H1 (cell line): ENCODE data around the gene CIPC. TPM values are rescaled to one million over a fixed set of nuclear protein-coding genes. Genes with fewer than 3 reads are reported as not detected.

Source experiments
- CTCF ChIA-PET: fragments of 300-600 bp; sonication (Branson Sonifier 250); formaldehyde crosslinking; loops from one replicate; lab custom pipeline; 2021; ENCODE audit not compliant: partially characterized antibody; lab: Charles Lee
- POLR2A ChIA-PET: fragments of 300-600 bp; sonication (Branson Sonifier 250); formaldehyde crosslinking; loops from one replicate; lab custom pipeline; 2021; ENCODE audit warnings: inconsistent platforms; ENCODE audit not compliant: partially characterized antibody; lab: Charles Lee
- DNase-seq, 2 experiments: peaks; one replicate each; pipeline versions ENCODE4 v3.0.0 to v3.0.0-alpha.2; 2010 to 2022; ENCODE audit warnings: low spot score in 2 of 2, low read depth in 1 of 2, mixed read lengths in 1 of 2
- FAIRE-seq: peaks from 2 replicates; lab custom pipeline; 2011; peaks lifted over from hg19 to GRCh38; lab: Jason Lieb, UNC
- H2AFZ ChIP-seq: 2 replicates; pipeline ENCODE4 v1.8.1; 2012; ENCODE audit warnings: low read length, inconsistent platforms
- H2AK5ac ChIP-seq: 2 replicates; pipeline ENCODE4 v1.6.1; 2013; ENCODE audit warnings: low read depth, low read length
- H2BK120ac ChIP-seq: replicated peaks from 2 replicates; pipeline ENCODE3; 2013; ENCODE audit warnings: low read depth, low read length, inconsistent platforms
- H2BK12ac ChIP-seq: 2 replicates; pipeline ENCODE4 v1.6.1; 2013; ENCODE audit warnings: low read depth, low read length
- H2BK15ac ChIP-seq: 2 replicates; pipeline ENCODE4 v1.6.1; 2013; ENCODE audit warnings: low read length
- H2BK20ac ChIP-seq: 2 replicates; pipeline ENCODE4 v1.6.1; 2013; ENCODE audit warnings: low read length
- H2BK5ac ChIP-seq: 2 replicates; pipeline ENCODE4 v1.6.1; 2013; ENCODE audit warnings: low read depth, low read length
- H3K14ac ChIP-seq: 2 replicates; pipeline ENCODE4 v1.6.1; 2013; ENCODE audit warnings: inconsistent platforms; ENCODE audit not compliant: insufficient read length
- H3K18ac ChIP-seq: 2 replicates; pipeline ENCODE4 v1.6.1; 2013; ENCODE audit warnings: low read length; ENCODE audit errors: extremely low read depth
- H3K23ac ChIP-seq: 2 replicates; pipeline ENCODE4 v1.6.1; 2013; ENCODE audit warnings: inconsistent platforms; ENCODE audit not compliant: insufficient read length
- H3K23me2 ChIP-seq: 2 replicates; pipeline ENCODE4 v1.6.1; 2013; ENCODE audit warnings: low read depth, low read length
- H3K27ac ChIP-seq: 2 replicates; pipeline ENCODE4 v1.6.1; 2011; ENCODE audit warnings: low read depth, low read length, inconsistent platforms
- H3K27me3 ChIP-seq, 4 experiments: replicated peaks in 1 of 4; 1 replicate in 1 of 4; 2 replicates in 3 of 4; pipeline versions ENCODE4 v1.6.1 to v1.8.1; 2011 to 2013; ENCODE audit warnings: low read length in 3 of 4, mild to moderate bottlenecking in 3 of 4, inconsistent platforms in 2 of 4, mixed read lengths in 2 of 4, moderate library complexity in 1 of 4; ENCODE audit not compliant: control insufficient read depth in 3 of 4, insufficient read depth in 3 of 4; ENCODE audit errors: extremely low read depth in 1 of 4
- H3K36me3 ChIP-seq, 4 experiments: 2 replicates each; pipeline versions ENCODE4 v1.6.1 to v1.8.1; 2011 to 2013; ENCODE audit warnings: mild to moderate bottlenecking in 4 of 4, low read length in 3 of 4, moderate library complexity in 2 of 4, control low read depth in 1 of 4, inconsistent platforms in 1 of 4; ENCODE audit not compliant: insufficient read depth in 4 of 4, control insufficient read depth in 2 of 4
- H3K4ac ChIP-seq: replicated peaks from 2 replicates; pipeline ENCODE3; 2013; ENCODE audit warnings: low read length, low read depth, mixed read lengths, inconsistent platforms; ENCODE audit not compliant: insufficient read length
- H3K4me1 ChIP-seq, 4 experiments: replicated peaks in 1 of 4; 1 replicate in 1 of 4; 2 replicates in 3 of 4; pipeline versions ENCODE4 v1.6.1 to v1.8.1; 2011 to 2013; ENCODE audit warnings: low read length in 3 of 4, inconsistent platforms in 2 of 4, mixed read lengths in 1 of 4; ENCODE audit not compliant: insufficient read depth in 4 of 4, control insufficient read depth in 3 of 4
- H3K4me2 ChIP-seq, 2 experiments: 2 replicates each; pipeline versions ENCODE4 v1.6.1 to v1.8.1; 2011 to 2013; ENCODE audit warnings: low read depth in 2 of 2, low read length in 2 of 2, control low read depth in 1 of 2, inconsistent platforms in 1 of 2, mild to moderate bottlenecking in 1 of 2; ENCODE audit not compliant: insufficient read depth in 1 of 2
- H3K4me3 ChIP-seq, 4 experiments: fragments of 200-600, 300-600 bp in 1 of 4; sonication (generic), shearing (Covaris generic), sonication (Bioruptor Twin) in 1 of 4; 2 replicates each; pipeline versions ENCODE4 v1.5.1 to v1.8.1; 2011 to 2016; ENCODE audit warnings: low read length in 4 of 4, low read depth in 3 of 4, control low read depth in 2 of 4, inconsistent platforms in 2 of 4, mild to moderate bottlenecking in 2 of 4, mixed read lengths in 1 of 4, moderate library complexity in 1 of 4; ENCODE audit not compliant: insufficient read depth in 2 of 4; ENCODE audit errors: extremely low read depth in 1 of 4
- H3K56ac ChIP-seq: replicated peaks from 2 replicates; pipeline ENCODE3; 2013; ENCODE audit warnings: low read depth, mild to moderate bottlenecking, mixed read lengths, low read length, inconsistent platforms; ENCODE audit not compliant: insufficient read length
- H3K79me1 ChIP-seq: 2 replicates; pipeline ENCODE4 v1.6.1; 2013; ENCODE audit warnings: low read depth, low read length, control low read depth
- H3K79me2 ChIP-seq, 2 experiments: 2 replicates each; pipeline versions ENCODE4 v1.6.1 to v1.8.1; 2012 to 2013; ENCODE audit warnings: low read length in 2 of 2, mild to moderate bottlenecking in 2 of 2, inconsistent platforms in 1 of 2; ENCODE audit not compliant: insufficient read depth in 2 of 2, control insufficient read depth in 1 of 2
- H3K9ac ChIP-seq, 4 experiments: replicated peaks in 1 of 4; 1 replicate in 1 of 4; 2 replicates in 3 of 4; pipeline versions ENCODE4 v1.6.1 to v1.8.1; 2011 to 2013; ENCODE audit warnings: low read depth in 3 of 4, low read length in 3 of 4, control low read depth in 2 of 4, mild to moderate bottlenecking in 2 of 4, moderate library complexity in 2 of 4, inconsistent platforms in 1 of 4; ENCODE audit errors: extremely low read depth in 1 of 4
- H3K9me3 ChIP-seq, 2 experiments: 2 replicates each; pipeline versions ENCODE4 v1.6.1 to v1.8.1; 2012 to 2013; ENCODE audit warnings: mild to moderate bottlenecking in 2 of 2, moderate library complexity in 2 of 2, control low read depth in 1 of 2, inconsistent platforms in 1 of 2, low read depth in 1 of 2, low read length in 1 of 2, mixed read lengths in 1 of 2; ENCODE audit not compliant: insufficient read depth in 2 of 2
- H4K20me1 ChIP-seq, 2 experiments: replicated peaks in 1 of 2; 2 replicates each; pipeline versions ENCODE3 to v1.8.1; 2011 to 2013; ENCODE audit warnings: inconsistent platforms in 2 of 2, low read length in 2 of 2, mild to moderate bottlenecking in 1 of 2; ENCODE audit not compliant: insufficient read depth in 2 of 2, control insufficient read depth in 1 of 2
- H4K5ac ChIP-seq: 2 replicates; pipeline ENCODE4 v1.6.1; 2013; ENCODE audit warnings: low read length, low read depth, mixed read lengths, inconsistent platforms; ENCODE audit not compliant: insufficient read length
- H4K8ac ChIP-seq: 2 replicates; pipeline ENCODE4 v1.8.0; 2013; ENCODE audit warnings: mild to moderate bottlenecking, moderate library complexity, low read length, inconsistent platforms; ENCODE audit not compliant: insufficient read depth; ENCODE audit errors: extremely low read depth
- H4K91ac ChIP-seq: replicated peaks from 2 replicates; pipeline ENCODE3; 2013; ENCODE audit warnings: low read length, mixed read lengths, inconsistent platforms; ENCODE audit not compliant: insufficient read length
- CBX5 ChIP-seq: fragments of 300-800, 300-1000 bp; sonication (generic); IDR thresholded peaks from 2 replicates; pipeline ENCODE4 v1.7.1; 2016; ENCODE audit warnings: antibody characterized with exemption, low read length, low read depth
- FOSL1 ChIP-seq: IDR thresholded peaks from 2 replicates; pipeline ENCODE4 v1.6.1; 2011; ENCODE audit warnings: mild to moderate bottlenecking, low read depth, low read length, moderate library complexity; ENCODE audit not compliant: insufficient read depth
- JUN ChIP-seq: IDR thresholded peaks from 2 replicates; pipeline ENCODE4 v1.6.1; 2011; ENCODE audit warnings: low read depth, mild to moderate bottlenecking, improper control_type of control experiment, low read length
- NANOG ChIP-seq: IDR thresholded peaks from 2 replicates; pipeline ENCODE4 v1.6.1; 2011; ENCODE audit warnings: low read length, low read depth, mild to moderate bottlenecking, inconsistent platforms; ENCODE audit not compliant: insufficient read depth, poor library complexity, severe bottlenecking
- RFX5 ChIP-seq: IDR thresholded peaks from 2 replicates; pipeline ENCODE4 v1.6.1; 2011; ENCODE audit warnings: low read depth, low read length, improper control_type of control experiment, borderline replicate concordance
- RNF2 ChIP-seq: fragments of 200-900, 300-1000 bp; sonication (generic); IDR thresholded peaks from 2 replicates; pipeline ENCODE4 v1.7.1; 2016; ENCODE audit warnings: borderline replicate concordance, low read depth, mild to moderate bottlenecking, antibody characterized with exemption, low read length; ENCODE audit not compliant: poor library complexity, severe bottlenecking; ENCODE audit errors: missing control alignments
- SIX5 ChIP-seq: IDR thresholded peaks from 2 replicates; pipeline ENCODE4 v1.6.1; 2011; ENCODE audit warnings: mild to moderate bottlenecking, low read depth, low read length
- TAF7 ChIP-seq: optimal IDR thresholded peaks from 2 replicates; pipeline ENCODE3; 2011; ENCODE audit warnings: low read depth, mild to moderate bottlenecking, inconsistent platforms, low read length, moderate library complexity, borderline replicate concordance
- TCF12 ChIP-seq: IDR thresholded peaks from 2 replicates; pipeline ENCODE4 v1.6.1; 2011; ENCODE audit warnings: low read depth, mild to moderate bottlenecking, low read length
- WGBS, 2 experiments: shearing (Covaris generic) in 1 of 2; methylation state at CpG; one replicate each; pipeline versions ENCODE4 v1.1.6 to v1.1.7; 2013 to 2015; ENCODE audit warnings: low lambda C conversion rate in 2 of 2, mixed read lengths in 2 of 2, inconsistent platforms in 1 of 2, low coverage in 1 of 2, missing lambda C conversion rate in 1 of 2; ENCODE audit not compliant: insufficient replicate concordance in 2 of 2, insufficient coverage in 1 of 2, insufficient read length in 1 of 2; ENCODE audit errors: extremely low coverage in 1 of 2, missing lambda C conversion rate in 1 of 2; 5-methylcytosine and 5-hydroxymethylcytosine counted together
- polyA plus RNA-seq, 7 experiments: library from polyadenylated mRNA; depleted of rRNA in 3 of 7; stranded (reverse) in 5 of 7; unstranded in 2 of 7; fragments of >200 nt in 5 of 7; fragments of 200-250 nt in 2 of 7; gene quantifications; 1 replicate in 5 of 7; 2 replicates in 1 of 7; 4 replicates in 1 of 7; pipeline versions ENCODE4 v1.2.1 to v1.2.3, GENCODE V29; 2011 to 2013; ENCODE audit warnings: missing spikeins in 2 of 7, mixed read lengths in 2 of 7
- total RNA-seq: library from RNA; stranded (reverse); fragmentation: NEBNext Ultra II Directional; extraction: Animal tissue kit (Norgen Biotek cat#: 25700); gene quantifications from 2 replicates; pipeline ENCODE4 v1.2.1, GENCODE V29; 2021
- TF ChIP-seq, protein P1 (sequence below), 3 experiments: IDR thresholded peaks; 1 replicate in 2 of 3; 2 replicates in 1 of 3; pipeline versions ENCODE4 v1.5.1 to v1.6.1; 2011; ENCODE audit warnings: low read length in 3 of 3, mild to moderate bottlenecking in 3 of 3, inconsistent platforms in 2 of 3, low read depth in 1 of 3, moderate library complexity in 1 of 3; ENCODE audit not compliant: insufficient read depth in 1 of 3; ENCODE audit errors: control extremely low read depth in 1 of 3

The CIPC gene
- total and polyA plus RNA-seq, 2 of the 8 experiments (the other 6 are each of a cell fraction or from before 2014, with no cell fraction given), result 13.9 to 32.7 TPM

- Histone ChIP-seq H2BK12ac (no peak overlapping the region), H2AFZ (no peak overlapping the region), H3K4me3 (no peak overlapping the region), H4K5ac (no peak overlapping the region), H3K79me2 (peaks cover 2 to 86% of the 10 kb centered on the region in 2 experiments; a peak in 3 of 4 replicates), H2BK120ac (no peak overlapping the region), H3K23me2 (peaks cover 1% of the 10 kb centered on the region; the same call in 1 of the 2 replicates), H3K9ac (no peak overlapping the region), H3K9me3 (no peaks in the 10 kb centered on the region), H3K23ac (no peak overlapping the region), H3K27ac (peak overlapping the region; percentile 5; the same call in 1 of the 2 replicates), H3K14ac (no peak overlapping the region), H2BK15ac (no peak overlapping the region), H2AK5ac (no peak overlapping the region; the same call in 1 of the 2 replicates), H3K27me3 (no peaks in the 10 kb centered on the region), H3K4me2 (peak overlapping the region in 1 of 2 experiments; percentile 51; a peak in 1 of 4 replicates), H3K56ac (no peak overlapping the region), H2BK20ac (no peak overlapping the region), H4K20me1 (no peaks in the 10 kb centered on the region), H3K4ac (no peak overlapping the region), H4K91ac (no peak overlapping the region), H4K8ac (no peak overlapping the region), H3K4me1 (peaks cover 4 to 20% (median 11%) of the 10 kb centered on the region in 4 experiments), H3K79me1 (peaks cover 4% of the 10 kb centered on the region; the same call in 1 of the 2 replicates), H3K18ac (no peak overlapping the region), H2BK5ac (no peak overlapping the region), H3K36me3 (peaks cover 0 to 18% (median 7%) of the 10 kb centered on the region in 4 experiments; a peak in 4 of 8 replicates)
- ChIA-PET CTCF (interaction anchor here (1.1 to 56.8 kb wide), 8 partner anchors 10 to 231 kb away, joined by 3 to 1490 read pairs (median 4); partner anchors contain the start of gene ZDHHC22), POLR2A (interaction anchor here (1.7 to 8.3 kb wide), 3 partner anchors 7 to 20 kb away, joined by 8 to 49 read pairs (median 11); no protein-coding TSS in a partner anchor)
- WGBS, 2 experiments, result 95% methylated on average over 6 of the region's 6 CpGs; no CpG with 5 or more reads in 1 of the 2 experiments
- no peak for FAIRE-seq
- no peak for DNase-seq
- TF ChIP-seq TCF12 (no peak), RNF2 (no peak), CBX5 (no peak), TAF7 (no peak), SIX5 (no peak), NANOG (no peak), FOSL1 (no peak), RFX5 (no peak), JUN (no peak)
- TF ChIP-seq, protein P1, sequence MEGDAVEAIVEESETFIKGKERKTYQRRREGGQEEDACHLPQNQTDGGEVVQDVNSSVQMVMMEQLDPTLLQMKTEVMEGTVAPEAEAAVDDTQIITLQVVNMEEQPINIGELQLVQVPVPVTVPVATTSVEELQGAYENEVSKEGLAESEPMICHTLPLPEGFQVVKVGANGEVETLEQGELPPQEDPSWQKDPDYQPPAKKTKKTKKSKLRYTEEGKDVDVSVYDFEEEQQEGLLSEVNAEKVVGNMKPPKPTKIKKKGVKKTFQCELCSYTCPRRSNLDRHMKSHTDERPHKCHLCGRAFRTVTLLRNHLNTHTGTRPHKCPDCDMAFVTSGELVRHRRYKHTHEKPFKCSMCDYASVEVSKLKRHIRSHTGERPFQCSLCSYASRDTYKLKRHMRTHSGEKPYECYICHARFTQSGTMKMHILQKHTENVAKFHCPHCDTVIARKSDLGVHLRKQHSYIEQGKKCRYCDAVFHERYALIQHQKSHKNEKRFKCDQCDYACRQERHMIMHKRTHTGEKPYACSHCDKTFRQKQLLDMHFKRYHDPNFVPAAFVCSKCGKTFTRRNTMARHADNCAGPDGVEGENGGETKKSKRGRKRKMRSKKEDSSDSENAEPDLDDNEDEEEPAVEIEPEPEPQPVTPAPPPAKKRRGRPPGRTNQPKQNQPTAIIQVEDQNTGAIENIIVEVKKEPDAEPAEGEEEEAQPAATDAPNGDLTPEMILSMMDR (IDR thresholded peaks at IDR 0.05; ENCODE audit: control extremely low read depth in 1 of 3, insufficient read depth in 1 of 3, low read depth in 1 of 3, low read length in 3 of 3), result no peak
Measured at GRCh38 chr14:77103951-77104350, 5.9 kb downstream of the CIPC start.
